Naive thymus-derived CD8-positive, alpha-beta T cell (primary cell): ENCODE data around the gene GPS1. TPM values are rescaled to one million over a fixed set of nuclear protein-coding genes. Genes with fewer than 3 reads are reported as not detected.

Source experiments
- ATAC-seq, 2 donors: fragments of 150-1000 bp; cut with Tn5 transposase in 1 of 2; sonication (Bioruptor Pico), chemical (Tn5 transposase) in 1 of 2; 1 replicate in 1 of 2; 2 replicates in 1 of 2; pipeline ENCODE4 v1.10.0; 2021; ENCODE audit warnings: mild to moderate bottlenecking in 2 of 2, moderate library complexity in 2 of 2
- POLR2A ChIA-PET: fragments of 350-600 bp; sonication (Branson Sonifier 250); formaldehyde crosslinking; loops from one replicate; lab custom pipeline; 2021; ENCODE audit warnings: antibody characterized with exemption; lab: Charles Lee
- DNase-seq, 10 donors: peaks; one replicate each; pipeline versions ENCODE4 v3.0.0 to v3.0.0-alpha.2; 2020 to 2022
- H3K27ac Mint-ChIP-seq, 10 donors: one replicate each; pipeline ENCODE4 v1.8.0; 2020 to 2022; ENCODE audit warnings: mild to moderate bottlenecking in 10 of 10, mixed read lengths in 10 of 10, moderate library complexity in 4 of 10, inconsistent platforms in 1 of 10
- H3K27me3 Mint-ChIP-seq, 5 donors: one replicate each; pipeline ENCODE4 v1.8.0; 2021 to 2022; ENCODE audit warnings: mixed read lengths in 5 of 5
- H3K36me3 Mint-ChIP-seq, 3 donors: one replicate each; pipeline ENCODE4 v1.8.0; 2020 to 2022; ENCODE audit warnings: mixed read lengths in 3 of 3, mild to moderate bottlenecking in 2 of 3, inconsistent platforms in 1 of 3
- H3K4me1 Mint-ChIP-seq, 4 donors: one replicate each; pipeline ENCODE4 v1.8.0; 2021 to 2022; ENCODE audit warnings: mixed read lengths in 4 of 4
- H3K4me3 Mint-ChIP-seq, 10 donors: one replicate each; pipeline ENCODE4 v1.8.0; 2020 to 2022; ENCODE audit warnings: mild to moderate bottlenecking in 10 of 10, mixed read lengths in 10 of 10, moderate library complexity in 6 of 10, inconsistent platforms in 1 of 10
- H3K9me3 Mint-ChIP-seq, 9 donors: one replicate each; pipeline ENCODE4 v1.8.0; 2020 to 2022; ENCODE audit warnings: mixed read lengths in 9 of 9, mild to moderate bottlenecking in 3 of 9, inconsistent platforms in 1 of 9, moderate library complexity in 1 of 9
- polyA plus RNA-seq, 3 donors: library from polyadenylated mRNA; unstranded; fragments of 300-500 nt; fragmentation: Illumina TruSeq; gene quantifications; one replicate each; pipeline ENCODE4 v1.2.3, GENCODE V29; 2021
- total RNA-seq, 8 experiments: library from RNA in 2 of 8; stranded (reverse) in 2 of 8; gene quantifications; one replicate each; pipeline ENCODE4 v1.2.3 and lab custom pipeline; 2021 to 2026

Gene GPS1
- total and polyA plus RNA-seq, 5 experiments from 2014 or later, result 88.2 to 140 (median 122) TPM

GRCh38 chr17:82087961-82088837 is 36.5 kb downstream of the GPS1 start:
- H3K27ac Mint-ChIP-seq, result peak overlapping the region in 2 of 10 donors; percentile 7 to 29
- peak overlapping the region in 1 of 10 donors; percentile 67 for H3K4me3 Mint-ChIP-seq
- no peaks in the 10 kb centered on the region for H3K27me3 Mint-ChIP-seq
- H3K36me3 Mint-ChIP-seq, result peaks cover 0 to 21% (median 0%) of the 10 kb centered on the region in 3 donors
- POLR2A ChIA-PET, result no interaction called here
- ATAC-seq (no peak), DNase-seq (peak in 1 of 10 donors; percentile 7)
- H3K9me3 Mint-ChIP-seq, result no peaks in the 10 kb centered on the region
- H3K4me1 Mint-ChIP-seq, result peaks cover 0 to under 1% (median 0%) of the 10 kb centered on the region in 4 donors

- peak in 1 of 10 donors; percentile 4 for DNase-seq
- Mint-ChIP-seq H3K27me3 (no peaks in the 10 kb centered on the region), H3K36me3 (peaks cover 0 to 19% (median 0%) of the 10 kb centered on the region in 3 donors), H3K9me3 (no peaks in the 10 kb centered on the region), H3K4me3 (no peak overlapping the region), H3K27ac (peak overlapping the region in 1 of 10 donors; percentile 18), H3K4me1 (peaks cover 0 to 1% (median 0%) of the 10 kb centered on the region in 4 donors)
- ATAC-seq, result no peak
- POLR2A ChIA-PET, result interaction anchor here (0.9 to 2.0 kb wide), 2 partner anchors 17 to 23 kb away, joined by 3 to 4 read pairs; partner anchors contain the start of gene DUS1L
These were observed 37.4 kb downstream of the GPS1 start for GRCh38 chr17:82088838-82089722.

GRCh38 chr17:82089723-82090548 is 38.2 kb downstream of the GPS1 start:
- Mint-ChIP-seq H3K36me3 (peaks cover 0 to 19% (median 0%) of the 10 kb centered on the region in 3 donors), H3K27me3 (no peaks in the 10 kb centered on the region), H3K4me1 (peaks cover 0 to 1% (median 0%) of the 10 kb centered on the region in 4 donors), H3K27ac (no peak overlapping the region), H3K9me3 (no peaks in the 10 kb centered on the region), H3K4me3 (no peak overlapping the region)
- peak in 2 of 10 donors; percentile 4 to 58 for DNase-seq
- POLR2A ChIA-PET, result interaction anchor here (0.9 to 2.0 kb wide), 2 partner anchors 16 to 24 kb away, joined by 3 to 4 read pairs; partner anchors contain the start of gene DUS1L
- ATAC-seq, result no peak

GRCh38 chr17:82090549-82091263 is 39.0 kb downstream of the GPS1 start:
- Mint-ChIP-seq H3K36me3 (peaks cover 0 to 21% (median 0%) of the 10 kb centered on the region in 3 donors), H3K27me3 (no peaks in the 10 kb centered on the region), H3K4me3 (no peak overlapping the region), H3K9me3 (no peaks in the 10 kb centered on the region), H3K4me1 (peaks cover 0 to 1% (median 0%) of the 10 kb centered on the region in 4 donors), H3K27ac (no peak overlapping the region)
- ATAC-seq (no peak), DNase-seq (peak in 1 of 10 donors; percentile 3)
- POLR2A ChIA-PET, result interaction anchor here (0.6 to 2.0 kb wide), 2 partner anchors 15 to 16 kb away, joined by 4 read pairs; no protein-coding TSS in a partner anchor

GRCh38 chr17:82091264-82092066 is 39.8 kb downstream of the GPS1 start:
- ATAC-seq, result no peak
- POLR2A ChIA-PET, result interaction anchor here (0.6 kb wide), 1 partner anchor 16 kb away, joined by 4 read pairs; no protein-coding TSS in a partner anchor

GRCh38 chr17:82092094-82092586 is 40.4 kb downstream of the GPS1 start:
- Mint-ChIP-seq H3K36me3 (peaks cover 0 to 18% (median 2%) of the 10 kb centered on the region in 3 donors), H3K27me3 (no peaks in the 10 kb centered on the region), H3K4me1 (peaks cover 0 to 9% (median 4%) of the 10 kb centered on the region in 4 donors), H3K27ac (peak overlapping the region in 1 of 10 donors; percentile 33), H3K9me3 (no peaks in the 10 kb centered on the region), H3K4me3 (no peak overlapping the region)
- POLR2A ChIA-PET, result interaction anchor here (0.6 kb wide), 1 partner anchor 196 kb away, joined by 10 read pairs; no protein-coding TSS in a partner anchor
- ATAC-seq (no peak), DNase-seq (no peak)

More at GRCh38 chr17:82091264-82092066, 39.8 kb downstream of the GPS1 start:
- Mint-ChIP-seq H3K36me3 (peaks cover 0 to 21% (median 2%) of the 10 kb centered on the region in 3 donors), H3K4me3 (no peak overlapping the region), H3K9me3 (no peaks in the 10 kb centered on the region), H3K27ac (peak overlapping the region in 1 of 10 donors; percentile 44), H3K4me1 (peaks cover 0 to 7% (median 2%) of the 10 kb centered on the region in 4 donors), H3K27me3 (no peaks in the 10 kb centered on the region)
- DNase-seq, result peak in 1 of 10 donors; percentile 6

- Mint-ChIP-seq H3K4me3 (no peak overlapping the region), H3K27me3 (no peaks in the 10 kb centered on the region), H3K9me3 (no peaks in the 10 kb centered on the region), H3K27ac (no peak overlapping the region), H3K4me1 (peaks cover 0 to 9% (median 4%) of the 10 kb centered on the region in 4 donors), H3K36me3 (peaks cover 0 to 18% (median 2%) of the 10 kb centered on the region in 3 donors)
- DNase-seq, result peak in 1 of 10 donors; percentile 6
- ATAC-seq, result no peak
- POLR2A ChIA-PET, result interaction anchor here (0.6 kb wide), 1 partner anchor 196 kb away, joined by 10 read pairs; no protein-coding TSS in a partner anchor
These were observed 40.9 kb downstream of the GPS1 start for GRCh38 chr17:82092628-82092994.

- DNase-seq, result no peak
- Mint-ChIP-seq H3K4me3 (peak overlapping the region in 1 of 10 donors; percentile 4), H3K27me3 (no peaks in the 10 kb centered on the region), H3K27ac (no peak overlapping the region), H3K4me1 (peaks cover 0 to 9% (median 4%) of the 10 kb centered on the region in 4 donors), H3K9me3 (no peaks in the 10 kb centered on the region), H3K36me3 (peaks cover 0 to 14% (median 2%) of the 10 kb centered on the region in 3 donors)
- ATAC-seq, result no peak
- POLR2A ChIA-PET, result no interaction called here
These were observed 41.5 kb downstream of the GPS1 start for GRCh38 chr17:82092995-82093751.

- Mint-ChIP-seq H3K4me3 (peak overlapping the region in 2 of 10 donors; percentile 29 to 50), H3K36me3 (peaks cover 0 to 13% (median 2%) of the 10 kb centered on the region in 3 donors), H3K9me3 (no peaks in the 10 kb centered on the region), H3K27me3 (no peaks in the 10 kb centered on the region), H3K27ac (peak overlapping the region in 2 of 10 donors; percentile 19 to 38), H3K4me1 (peaks cover 2 to 14% (median 8%) of the 10 kb centered on the region in 4 donors)
- DNase-seq (peak in 3 of 10 donors; percentile 6 to 62 (median 18)), ATAC-seq (no peak)
- POLR2A ChIA-PET, result interaction anchor here (0.8 to 4.5 kb wide), 4 partner anchors 12 to 32 kb away, joined by 3 to 33 read pairs (median 8); partner anchors contain the start of gene DUS1L
These were observed 43.5 kb downstream of the GPS1 start for GRCh38 chr17:82094931-82095776.
